ENCODE data around the gene USP17L20.
"Not testable (repeated sequence)": the region's sequence is repeated elsewhere in the genome, so short reads cannot be mapped to it uniquely, and the experiment has no call there.

USP17L20 gene, protein sequence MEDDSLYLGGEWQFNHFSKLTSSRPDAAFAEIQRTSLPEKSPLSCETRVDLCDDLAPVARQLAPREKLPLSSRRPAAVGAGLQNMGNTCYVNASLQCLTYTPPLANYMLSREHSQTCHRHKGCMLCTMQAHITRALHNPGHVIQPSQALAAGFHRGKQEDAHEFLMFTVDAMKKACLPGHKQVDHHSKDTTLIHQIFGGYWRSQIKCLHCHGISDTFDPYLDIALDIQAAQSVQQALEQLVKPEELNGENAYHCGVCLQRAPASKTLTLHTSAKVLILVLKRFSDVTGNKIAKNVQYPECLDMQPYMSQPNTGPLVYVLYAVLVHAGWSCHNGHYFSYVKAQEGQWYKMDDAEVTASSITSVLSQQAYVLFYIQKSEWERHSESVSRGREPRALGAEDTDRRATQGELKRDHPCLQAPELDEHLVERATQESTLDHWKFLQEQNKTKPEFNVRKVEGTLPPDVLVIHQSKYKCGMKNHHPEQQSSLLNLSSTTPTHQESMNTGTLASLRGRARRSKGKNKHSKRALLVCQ

DNA sequence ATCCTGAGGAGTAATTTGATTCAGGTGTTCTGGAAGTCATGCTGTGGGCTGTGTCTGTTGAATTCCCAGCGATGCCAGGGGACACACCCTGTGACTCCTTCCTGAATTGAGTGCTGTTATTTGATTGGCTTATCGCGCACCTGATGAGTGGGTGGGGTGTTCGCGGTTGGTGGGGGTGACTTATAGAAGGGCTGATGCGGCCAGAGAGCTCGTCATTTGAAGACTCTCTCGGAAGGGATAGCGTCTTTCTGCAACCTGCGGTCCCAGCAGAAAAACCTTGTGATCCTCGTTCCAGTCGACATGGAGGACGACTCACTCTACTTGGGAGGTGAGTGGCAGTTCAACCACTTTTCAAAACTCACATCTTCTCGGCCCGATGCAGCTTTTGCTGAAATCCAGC lies at the start of gene USP17L20:
Gene USP17L20 (plus strand): TSS at position 301 of the 400 bp plus-strand sequence. CDS start 0 bp downstream, at position 301.
- not testable (repeated sequence) for H3K4me3 ChIP-seq (replicated peaks; ENCODE audit: low read depth, low read length); DNase-seq (ENCODE audit: extremely low read depth, low read depth)

DNA sequence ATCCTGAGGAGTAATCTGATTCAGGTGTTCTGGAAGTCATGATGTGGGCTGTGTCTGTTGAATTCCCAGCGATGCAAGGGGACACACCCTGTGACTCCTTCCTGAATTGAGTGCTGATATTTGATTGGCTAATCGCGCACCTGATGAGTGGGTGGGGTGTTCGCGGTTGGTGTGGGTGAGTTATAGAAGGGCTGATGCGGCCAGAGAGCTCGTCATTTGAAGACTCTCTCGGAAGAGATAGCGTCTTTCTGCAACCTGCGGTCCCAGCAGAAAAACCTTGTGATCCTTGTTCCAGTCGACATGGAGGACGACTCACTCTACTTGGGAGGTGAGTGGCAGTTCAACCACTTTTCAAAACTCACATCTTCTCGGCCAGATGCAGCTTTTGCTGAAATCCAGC lies 47.6 kb upstream of the USP17L20 start, which contains the start of gene USP17L10:
Gene USP17L10 (plus strand): TSS at position 301 of the 400 bp plus-strand sequence. CDS start 0 bp downstream, at position 301.
- not testable (repeated sequence) for DNase-seq (ENCODE audit: extremely low read depth, low read depth); H3K4me3 ChIP-seq (replicated peaks; ENCODE audit: low read depth, low read length)

DNA sequence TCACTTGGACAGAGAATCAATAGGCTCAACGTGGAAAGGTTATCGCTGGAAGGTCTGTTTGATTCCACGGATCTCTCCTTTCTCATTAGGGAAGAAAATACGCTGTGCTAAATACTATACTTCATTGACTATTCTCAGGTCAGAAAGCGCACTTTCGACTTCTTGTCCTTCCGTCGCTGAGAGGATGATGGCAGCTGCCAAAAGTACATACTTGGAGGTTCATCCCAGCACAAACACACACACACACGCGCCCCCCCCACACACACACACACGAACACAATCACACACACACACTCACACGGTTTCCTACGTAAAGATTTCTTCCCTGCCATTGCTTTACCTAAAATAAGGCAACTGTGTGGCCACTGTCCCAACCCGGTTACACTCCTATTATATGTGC lies 43.2 kb upstream of the USP17L20 start:
- not testable (repeated sequence) for DNase-seq (ENCODE audit: extremely low read depth, low read depth); H3K4me3 ChIP-seq (replicated peaks; ENCODE audit: low read depth, low read length)

DNA sequence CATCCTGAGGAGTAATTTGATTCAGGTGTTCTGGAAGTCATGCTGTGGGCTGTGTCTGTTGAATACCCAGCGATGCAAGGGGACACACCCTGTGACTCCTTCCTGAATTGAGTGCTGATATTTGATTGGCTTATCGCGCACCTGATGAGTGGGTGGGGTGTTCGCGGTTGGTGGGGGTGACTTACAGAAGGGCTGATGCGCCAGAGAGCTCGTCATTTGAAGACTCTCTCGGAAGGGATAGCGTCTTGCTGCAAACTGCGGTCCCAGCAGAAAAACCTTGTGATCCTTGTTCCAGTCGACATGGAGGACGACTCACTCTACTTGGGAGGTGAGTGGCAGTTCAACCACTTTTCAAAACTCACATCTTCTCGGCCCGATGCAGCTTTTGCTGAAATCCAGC lies 42.8 kb upstream of the USP17L20 start, which contains the start of gene USP17L11:
Gene USP17L11 (plus strand): TSS at position 301 of the 400 bp plus-strand sequence. CDS start 0 bp downstream, at position 301.
- not testable (repeated sequence) for DNase-seq (ENCODE audit: extremely low read depth, low read depth); H3K4me3 ChIP-seq (replicated peaks; ENCODE audit: low read depth, low read length)

DNA sequence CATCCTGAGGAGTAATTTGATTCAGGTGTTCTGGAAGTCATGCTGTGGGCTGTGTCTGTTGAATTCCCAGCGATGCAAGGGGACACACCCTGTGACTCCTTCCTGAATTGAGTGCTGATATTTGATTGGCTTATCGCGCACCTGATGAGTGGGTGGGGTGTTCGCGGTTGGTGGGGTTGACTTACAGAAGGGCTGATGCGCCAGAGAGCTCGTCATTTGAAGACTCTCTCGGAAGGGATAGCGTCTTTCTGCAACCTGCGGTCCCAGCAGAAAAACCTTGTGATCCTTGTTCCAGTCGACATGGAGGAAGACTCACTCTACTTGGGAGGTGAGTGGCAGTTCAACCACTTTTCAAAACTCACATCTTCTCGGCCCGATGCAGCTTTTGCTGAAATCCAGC lies 38.1 kb upstream of the USP17L20 start, which contains the start of gene USP17L12:
Gene USP17L12 (plus strand): TSS at position 301 of the 400 bp plus-strand sequence. CDS start 0 bp downstream, at position 301.
- not testable (repeated sequence) for H3K4me3 ChIP-seq (replicated peaks; ENCODE audit: low read depth, low read length)

DNA sequence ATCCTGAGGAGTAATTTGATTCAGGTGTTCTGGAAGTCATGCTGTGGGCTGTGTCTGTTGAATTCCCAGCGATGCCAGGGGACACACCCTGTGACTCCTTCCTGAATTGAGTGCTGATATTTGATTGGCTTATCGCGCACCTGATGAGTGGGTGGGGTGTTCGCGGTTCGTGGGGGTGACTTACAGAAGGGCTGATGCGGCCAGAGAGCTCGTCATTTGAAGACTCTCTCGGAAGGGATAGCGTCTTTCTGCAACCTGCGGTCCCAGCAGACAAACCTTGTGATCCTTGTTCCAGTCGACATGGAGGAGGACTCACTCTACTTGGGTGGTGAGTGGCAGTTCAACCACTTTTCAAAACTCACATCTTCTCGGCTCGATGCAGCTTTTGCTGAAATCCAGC lies 33.3 kb upstream of the USP17L20 start, which contains the start of gene USP17L13:
Gene USP17L13 (plus strand): TSS at position 301 of the 400 bp plus-strand sequence. CDS start 0 bp downstream, at position 301.
- not testable (repeated sequence) for H3K4me3 ChIP-seq (replicated peaks; ENCODE audit: low read depth, low read length); DNase-seq (ENCODE audit: extremely low read depth, low read depth)

More for the DNA sequence above, 38.1 kb upstream of the USP17L20 start, which contains the start of gene USP17L12:
- not testable (repeated sequence) for DNase-seq (ENCODE audit: extremely low read depth, low read depth)

DNA sequence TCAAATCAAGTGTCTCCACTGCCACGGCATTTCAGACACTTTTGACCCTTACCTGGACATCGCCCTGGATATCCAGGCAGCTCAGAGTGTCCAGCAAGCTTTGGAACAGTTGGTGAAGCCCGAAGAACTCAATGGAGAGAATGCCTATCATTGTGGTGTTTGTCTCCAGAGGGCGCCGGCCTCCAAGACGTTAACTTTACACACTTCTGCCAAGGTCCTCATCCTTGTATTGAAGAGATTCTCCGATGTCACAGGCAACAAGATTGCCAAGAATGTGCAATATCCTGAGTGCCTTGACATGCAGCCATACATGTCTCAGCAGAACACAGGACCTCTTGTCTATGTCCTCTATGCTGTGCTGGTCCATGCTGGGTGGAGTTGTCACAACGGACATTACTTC lies 27.7 kb upstream of the USP17L20 start:
- not testable (repeated sequence) for DNase-seq (ENCODE audit: extremely low read depth, low read depth); H3K4me3 ChIP-seq (replicated peaks; ENCODE audit: low read depth, low read length)

DNA sequence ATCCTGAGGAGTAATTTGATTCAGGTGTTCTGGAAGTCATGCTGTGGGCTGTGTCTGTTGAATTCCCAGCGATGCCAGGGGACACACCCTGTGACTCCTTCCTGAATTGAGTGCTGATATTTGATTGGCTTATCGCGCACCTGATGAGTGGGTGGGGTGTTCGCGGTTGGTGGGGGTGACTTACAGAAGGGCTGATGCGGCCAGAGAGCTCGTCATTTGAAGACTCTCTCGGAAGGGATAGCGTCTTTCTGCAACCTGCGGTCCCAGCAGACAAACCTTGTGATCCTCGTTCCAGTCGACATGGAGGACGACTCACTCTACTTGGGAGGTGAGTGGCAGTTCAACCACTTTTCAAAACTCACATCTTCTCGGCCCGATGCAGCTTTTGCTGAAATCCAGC lies 23.8 kb upstream of the USP17L20 start, which contains the start of gene USP17L15:
Gene USP17L15 (plus strand): TSS at position 301 of the 400 bp plus-strand sequence. CDS start 0 bp downstream, at position 301.
- H3K4me3 ChIP-seq (replicated peaks; ENCODE audit: low read depth, low read length); DNase-seq (ENCODE audit: extremely low read depth, low read depth): not testable (repeated sequence)

DNA sequence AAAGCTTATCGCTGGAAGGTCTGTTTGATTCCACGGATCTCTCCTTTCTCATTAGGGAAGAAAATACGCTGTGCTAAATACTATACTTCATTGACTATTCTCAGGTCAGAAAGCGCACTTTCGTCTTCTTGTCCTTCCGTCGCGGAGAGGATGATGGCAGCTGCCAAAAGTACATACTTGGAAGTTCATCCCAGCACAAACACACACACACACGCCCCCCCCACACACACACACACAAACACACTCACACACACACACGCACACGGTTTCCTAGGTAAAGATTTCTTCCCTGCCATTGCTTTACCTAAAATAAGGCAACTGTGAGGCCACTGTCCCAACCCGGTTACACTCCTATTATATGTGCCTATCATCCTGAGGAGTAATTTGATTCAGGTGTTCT lies 19.5 kb upstream of the USP17L20 start:
- DNase-seq (ENCODE audit: extremely low read depth, low read depth); H3K4me3 ChIP-seq (replicated peaks; ENCODE audit: low read depth, low read length): not testable (repeated sequence)

DNA sequence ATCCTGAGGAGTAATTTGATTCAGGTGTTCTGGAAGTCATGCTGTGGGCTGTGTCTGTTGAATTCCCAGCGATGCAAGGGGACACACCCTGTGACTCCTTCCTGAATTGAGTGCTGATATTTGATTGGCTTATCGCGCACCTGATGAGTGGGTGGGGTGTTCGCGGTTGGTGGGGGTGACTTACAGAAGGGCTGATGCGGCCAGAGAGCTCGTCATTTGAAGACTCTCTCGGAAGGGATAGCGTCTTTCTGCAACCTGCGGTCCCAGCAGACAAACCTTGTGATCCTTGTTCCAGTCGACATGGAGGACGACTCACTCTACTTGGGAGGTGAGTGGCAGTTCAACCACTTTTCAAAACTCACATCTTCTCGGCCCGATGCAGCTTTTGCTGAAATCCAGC lies 14.3 kb upstream of the USP17L20 start, which contains the start of gene USP17L17:
Gene USP17L17 (plus strand): TSS at position 301 of the 400 bp plus-strand sequence. CDS start 0 bp downstream, at position 301.
- DNase-seq (ENCODE audit: extremely low read depth, low read depth); H3K4me3 ChIP-seq (replicated peaks; ENCODE audit: low read depth, low read length): not testable (repeated sequence)

DNA sequence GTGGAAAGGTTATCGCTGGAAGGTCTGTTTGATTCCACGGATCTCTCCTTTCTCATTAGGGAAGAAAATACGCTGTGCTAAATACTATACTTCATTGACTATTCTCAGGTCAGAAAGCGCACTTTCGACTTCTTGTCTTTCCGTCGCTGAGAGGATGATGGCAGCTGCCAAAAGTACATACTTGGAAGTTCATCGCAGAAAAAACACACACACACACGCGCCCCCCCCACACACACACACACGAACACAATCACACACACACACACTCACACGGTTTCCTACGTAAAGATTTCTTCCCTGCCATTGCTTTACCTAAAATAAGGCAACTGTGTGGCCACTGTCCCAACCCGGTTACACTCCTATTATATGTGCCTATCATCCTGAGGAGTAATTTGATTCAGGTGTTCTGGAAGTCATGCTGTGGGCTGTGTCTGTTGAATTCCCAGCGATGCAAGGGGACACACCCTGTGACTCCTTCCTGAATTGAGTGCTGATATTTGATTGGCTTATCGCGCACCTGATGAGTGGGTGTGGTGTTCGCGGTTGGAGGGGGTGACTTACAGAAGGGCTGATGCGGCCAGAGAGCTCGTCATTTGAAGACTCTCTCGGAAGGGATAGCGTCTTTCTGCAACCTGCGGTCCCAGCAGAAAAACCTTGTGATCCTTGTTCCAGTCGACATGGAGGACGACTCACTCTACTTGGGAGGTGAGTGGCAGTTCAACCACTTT lies 9.8 kb upstream of the USP17L20 start, which contains the start of gene USP17L18:
Gene USP17L18 (plus strand): TSS at position 678 of the 728 bp plus-strand sequence. CDS start 0 bp downstream, at position 678.
- H3K4me3 ChIP-seq (replicated peaks; ENCODE audit: low read depth, low read length); DNase-seq (ENCODE audit: extremely low read depth, low read depth): not testable (repeated sequence)

DNA sequence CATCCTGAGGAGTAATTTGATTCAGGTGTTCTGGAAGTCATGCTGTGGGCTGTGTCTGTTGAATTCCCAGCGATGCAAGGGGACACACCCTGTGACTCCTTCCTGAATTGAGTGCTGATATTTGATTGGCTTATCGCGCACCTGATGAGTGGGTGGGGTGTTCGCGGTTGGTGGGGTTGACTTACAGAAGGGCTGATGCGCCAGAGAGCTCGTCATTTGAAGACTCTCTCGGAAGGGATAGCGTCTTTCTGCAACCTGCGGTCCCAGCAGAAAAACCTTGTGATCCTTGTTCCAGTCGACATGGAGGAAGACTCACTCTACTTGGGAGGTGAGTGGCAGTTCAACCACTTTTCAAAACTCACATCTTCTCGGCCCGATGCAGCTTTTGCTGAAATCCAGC lies 4.8 kb upstream of the USP17L20 start, which contains the start of gene USP17L19:
Gene USP17L19 (plus strand): TSS at position 301 of the 400 bp plus-strand sequence. CDS start 0 bp downstream, at position 301.
- H3K4me3 ChIP-seq (replicated peaks; ENCODE audit: low read depth, low read length); DNase-seq (ENCODE audit: extremely low read depth, low read depth): not testable (repeated sequence)

DNA sequence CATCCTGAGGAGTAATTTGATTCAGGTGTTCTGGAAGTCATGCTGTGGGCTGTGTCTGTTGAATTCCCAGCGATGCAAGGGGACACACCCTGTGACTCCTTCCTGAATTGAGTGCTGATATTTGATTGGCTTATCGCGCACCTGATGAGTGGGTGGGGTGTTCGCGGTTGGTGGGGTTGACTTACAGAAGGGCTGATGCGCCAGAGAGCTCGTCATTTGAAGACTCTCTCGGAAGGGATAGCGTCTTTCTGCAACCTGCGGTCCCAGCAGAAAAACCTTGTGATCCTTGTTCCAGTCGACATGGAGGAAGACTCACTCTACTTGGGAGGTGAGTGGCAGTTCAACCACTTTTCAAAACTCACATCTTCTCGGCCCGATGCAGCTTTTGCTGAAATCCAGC lies 4.6 kb downstream of the USP17L20 start, which contains the start of gene USP17L21:
Gene USP17L21 (plus strand): TSS at position 301 of the 400 bp plus-strand sequence. CDS start 0 bp downstream, at position 301.
- not testable (repeated sequence) for DNase-seq (ENCODE audit: extremely low read depth, low read depth); H3K4me3 ChIP-seq (replicated peaks; ENCODE audit: low read depth, low read length)

DNA sequence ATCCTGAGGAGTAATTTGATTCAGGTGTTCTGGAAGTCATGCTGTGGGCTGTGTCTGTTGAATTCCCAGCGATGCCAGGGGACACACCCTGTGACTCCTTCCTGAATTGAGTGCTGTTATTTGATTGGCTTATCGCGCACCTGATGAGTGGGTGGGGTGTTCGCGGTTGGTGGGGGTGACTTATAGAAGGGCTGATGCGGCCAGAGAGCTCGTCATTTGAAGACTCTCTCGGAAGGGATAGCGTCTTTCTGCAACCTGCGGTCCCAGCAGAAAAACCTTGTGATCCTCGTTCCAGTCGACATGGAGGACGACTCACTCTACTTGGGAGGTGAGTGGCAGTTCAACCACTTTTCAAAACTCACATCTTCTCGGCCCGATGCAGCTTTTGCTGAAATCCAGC lies 9.4 kb downstream of the USP17L20 start, which contains the start of gene USP17L22:
Gene USP17L22 (plus strand): TSS at position 301 of the 400 bp plus-strand sequence. CDS start 0 bp downstream, at position 301.
- not testable (repeated sequence) for DNase-seq (ENCODE audit: extremely low read depth, low read depth); H3K4me3 ChIP-seq (replicated peaks; ENCODE audit: low read depth, low read length)

DNA sequence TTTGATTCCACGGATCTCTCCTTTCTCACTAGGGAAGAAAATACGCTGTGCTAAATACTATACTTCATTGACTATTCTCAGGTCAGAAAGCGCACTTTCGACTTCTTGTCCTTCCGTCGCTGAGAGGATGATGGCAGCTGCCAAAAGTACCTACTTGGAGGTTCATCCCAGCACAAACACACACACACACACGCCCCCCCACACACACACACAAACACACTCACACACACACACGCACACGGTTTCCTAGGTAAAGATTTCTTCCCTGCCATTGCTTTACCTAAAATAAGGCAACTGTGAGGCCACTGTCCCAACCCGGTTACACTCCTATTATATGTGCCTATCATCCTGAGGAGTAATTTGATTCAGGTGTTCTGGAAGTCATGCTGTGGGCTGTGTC lies 13.8 kb downstream of the USP17L20 start:
- not testable (repeated sequence) for H3K4me3 ChIP-seq (replicated peaks; ENCODE audit: low read depth, low read length); DNase-seq (ENCODE audit: extremely low read depth, low read depth)
